Measurements from ENCODE around the gene MYOZ2.

DNA sequence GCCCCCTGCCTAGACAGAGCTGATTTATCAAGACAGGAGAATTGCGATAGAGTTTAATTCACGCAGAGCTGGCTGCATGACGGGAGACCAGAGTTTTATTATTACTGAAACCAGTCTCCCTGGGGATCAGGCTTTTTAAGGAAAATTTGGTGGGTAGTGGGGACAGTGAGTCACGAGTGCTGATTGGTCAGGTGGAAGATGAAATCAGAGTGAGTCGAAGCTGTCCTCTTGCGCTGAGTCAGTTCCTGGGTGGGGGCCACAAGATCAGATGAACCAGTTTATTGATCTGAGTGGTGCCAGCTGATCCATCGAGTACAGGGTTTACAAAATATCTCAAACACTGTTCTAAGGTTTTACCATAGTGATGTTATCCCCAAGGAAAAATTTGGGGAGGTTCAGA lies 36.6 kb downstream of the MYOZ2 start:
- TF ChIP-seq, protein P1, sequence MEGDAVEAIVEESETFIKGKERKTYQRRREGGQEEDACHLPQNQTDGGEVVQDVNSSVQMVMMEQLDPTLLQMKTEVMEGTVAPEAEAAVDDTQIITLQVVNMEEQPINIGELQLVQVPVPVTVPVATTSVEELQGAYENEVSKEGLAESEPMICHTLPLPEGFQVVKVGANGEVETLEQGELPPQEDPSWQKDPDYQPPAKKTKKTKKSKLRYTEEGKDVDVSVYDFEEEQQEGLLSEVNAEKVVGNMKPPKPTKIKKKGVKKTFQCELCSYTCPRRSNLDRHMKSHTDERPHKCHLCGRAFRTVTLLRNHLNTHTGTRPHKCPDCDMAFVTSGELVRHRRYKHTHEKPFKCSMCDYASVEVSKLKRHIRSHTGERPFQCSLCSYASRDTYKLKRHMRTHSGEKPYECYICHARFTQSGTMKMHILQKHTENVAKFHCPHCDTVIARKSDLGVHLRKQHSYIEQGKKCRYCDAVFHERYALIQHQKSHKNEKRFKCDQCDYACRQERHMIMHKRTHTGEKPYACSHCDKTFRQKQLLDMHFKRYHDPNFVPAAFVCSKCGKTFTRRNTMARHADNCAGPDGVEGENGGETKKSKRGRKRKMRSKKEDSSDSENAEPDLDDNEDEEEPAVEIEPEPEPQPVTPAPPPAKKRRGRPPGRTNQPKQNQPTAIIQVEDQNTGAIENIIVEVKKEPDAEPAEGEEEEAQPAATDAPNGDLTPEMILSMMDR (tag by site-specific recombination; IDR thresholded peaks at IDR 0.05), result no peak
- TF ChIP-seq ZNF514 (tag by site-specific recombination; IDR thresholded peaks at IDR 0.05) (no peak), KLF1 (tag by site-specific recombination; IDR thresholded peaks at IDR 0.05) (no peak), ZNF140 (tag by site-specific recombination; IDR thresholded peaks at IDR 0.05) (no peak), RBAK (tag by site-specific recombination; IDR thresholded peaks at IDR 0.05) (no peak), ZNF701 (tag by site-specific recombination; IDR thresholded peaks at IDR 0.05) (no peak), MYNN (tag by site-specific recombination; IDR thresholded peaks at IDR 0.05; ENCODE audit: borderline replicate concordance) (no peak), ZIC2 (tag by site-specific recombination; IDR thresholded peaks at IDR 0.05) (no peak), SP2 (tag by site-specific recombination; IDR thresholded peaks at IDR 0.05) (no peak), IKZF3 (tag by site-specific recombination; IDR thresholded peaks at IDR 0.05) (no peak)
